ENCODE results near the gene ETS1. TPM values are rescaled to one million over a fixed set of nuclear protein-coding genes. Genes with fewer than 3 reads are reported as not detected.

Gene ETS1
- total RNA-seq, 1 donor from 2014 or later, result 45.3 TPM

DNA sequence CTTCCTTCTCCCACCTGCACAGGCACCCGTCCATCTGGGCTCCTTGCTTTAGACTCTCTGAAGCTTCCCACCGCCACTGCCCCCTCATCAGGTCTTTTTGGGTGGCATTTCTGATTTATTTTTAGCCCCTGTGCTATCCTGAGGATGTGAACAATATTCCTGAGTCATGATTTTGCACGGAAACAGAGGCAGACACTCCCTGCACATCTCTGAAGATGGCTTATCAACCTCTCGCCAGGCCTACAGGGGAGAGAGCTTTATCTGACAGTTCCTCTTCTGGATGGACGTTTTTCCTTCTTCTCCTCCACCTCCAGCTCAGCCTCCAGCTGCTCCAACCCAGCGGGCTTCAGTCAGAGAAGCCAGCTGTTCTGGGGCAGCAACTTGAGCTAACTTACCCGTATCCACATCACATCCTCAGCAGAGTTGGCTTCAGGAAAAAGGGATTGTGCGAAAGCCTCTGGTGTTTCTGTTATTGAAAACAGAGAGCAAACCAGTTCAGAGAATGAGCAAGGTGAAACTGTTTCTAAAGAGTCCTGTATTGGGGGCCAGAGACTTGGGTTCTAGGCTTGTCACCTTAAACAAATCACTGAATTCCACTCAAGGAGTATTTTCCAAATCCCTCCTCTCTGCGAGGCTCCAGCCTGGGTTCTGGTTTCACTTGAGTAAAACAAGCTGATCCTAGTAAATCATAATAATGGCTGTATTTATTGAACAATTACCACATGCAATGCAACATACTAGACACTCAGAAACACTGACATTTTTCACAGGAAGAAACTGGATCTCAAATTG is 33.1 kb upstream of the ETS1 start:
- intact Hi-C loops (cut with micrococcal nuclease), result no loop called here
- Histone ChIP-seq H3K27me3 (ENCODE audit: low read depth) (no peaks in the 10 kb centered on the region), H3K36me3 (no peaks in the 10 kb centered on the region), H3K4me1 (peaks cover 29% of the 10 kb centered on the region), H3K4me3 (peak overlapping the region; percentile 38), H3K27ac (replicated peaks) (peak overlapping the region; percentile 60), H3K9me3 (replicated peaks) (no peaks in the 10 kb centered on the region)
- no peak for DNase-seq
- TF ChIP-seq, protein P1, sequence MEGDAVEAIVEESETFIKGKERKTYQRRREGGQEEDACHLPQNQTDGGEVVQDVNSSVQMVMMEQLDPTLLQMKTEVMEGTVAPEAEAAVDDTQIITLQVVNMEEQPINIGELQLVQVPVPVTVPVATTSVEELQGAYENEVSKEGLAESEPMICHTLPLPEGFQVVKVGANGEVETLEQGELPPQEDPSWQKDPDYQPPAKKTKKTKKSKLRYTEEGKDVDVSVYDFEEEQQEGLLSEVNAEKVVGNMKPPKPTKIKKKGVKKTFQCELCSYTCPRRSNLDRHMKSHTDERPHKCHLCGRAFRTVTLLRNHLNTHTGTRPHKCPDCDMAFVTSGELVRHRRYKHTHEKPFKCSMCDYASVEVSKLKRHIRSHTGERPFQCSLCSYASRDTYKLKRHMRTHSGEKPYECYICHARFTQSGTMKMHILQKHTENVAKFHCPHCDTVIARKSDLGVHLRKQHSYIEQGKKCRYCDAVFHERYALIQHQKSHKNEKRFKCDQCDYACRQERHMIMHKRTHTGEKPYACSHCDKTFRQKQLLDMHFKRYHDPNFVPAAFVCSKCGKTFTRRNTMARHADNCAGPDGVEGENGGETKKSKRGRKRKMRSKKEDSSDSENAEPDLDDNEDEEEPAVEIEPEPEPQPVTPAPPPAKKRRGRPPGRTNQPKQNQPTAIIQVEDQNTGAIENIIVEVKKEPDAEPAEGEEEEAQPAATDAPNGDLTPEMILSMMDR (IDR thresholded peaks at IDR 0.05; ENCODE audit: borderline replicate concordance), result no peak

DNA sequence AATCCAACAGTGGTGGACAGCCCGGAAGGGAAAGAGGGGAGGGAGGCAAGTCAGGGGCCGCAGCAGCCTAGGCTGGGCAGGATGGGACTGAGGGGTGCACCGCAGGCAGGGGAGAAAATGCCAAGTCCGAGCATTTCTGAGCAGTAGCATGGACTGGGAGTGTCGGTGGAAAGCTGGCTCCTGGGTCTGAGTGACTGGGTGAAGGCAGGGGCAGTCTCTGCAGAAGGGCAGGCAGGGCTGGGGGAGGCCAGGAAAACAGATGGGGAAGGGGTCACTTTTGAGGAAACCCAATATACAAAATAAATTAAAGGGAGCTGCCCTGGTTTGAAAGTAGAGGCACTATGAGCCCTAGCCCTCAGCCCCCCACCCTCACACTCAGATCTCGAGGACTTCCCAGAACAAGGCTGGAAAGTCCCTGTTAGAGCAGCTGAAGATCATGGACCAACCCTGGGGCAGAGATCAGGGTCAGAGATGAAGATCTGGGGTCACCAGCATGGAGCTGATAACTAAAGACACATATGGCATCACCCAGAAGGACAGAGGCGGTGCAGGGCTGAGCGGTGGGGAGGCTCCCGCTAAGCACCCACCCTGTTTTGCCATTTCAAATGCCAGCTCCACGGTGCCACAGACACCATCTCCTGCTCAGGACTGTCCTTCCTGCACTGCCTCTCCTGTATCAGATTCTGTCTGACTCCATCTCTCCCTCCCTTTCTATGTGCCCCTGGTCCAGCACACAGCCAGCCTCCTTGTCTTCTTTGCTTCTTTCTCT is 32.4 kb upstream of the ETS1 start:
- no peak for DNase-seq
- Histone ChIP-seq H3K27me3 (ENCODE audit: low read depth) (no peaks in the 10 kb centered on the region), H3K36me3 (no peaks in the 10 kb centered on the region), H3K27ac (replicated peaks) (peak overlapping the region; percentile 60), H3K4me1 (peaks cover 29% of the 10 kb centered on the region), H3K9me3 (replicated peaks) (no peaks in the 10 kb centered on the region), H3K4me3 (peak overlapping the region; percentile 38)
- intact Hi-C loops (cut with micrococcal nuclease), result no loop called here
- TF ChIP-seq, protein P1 (IDR thresholded peaks at IDR 0.05; ENCODE audit: borderline replicate concordance), result no peak

DNA sequence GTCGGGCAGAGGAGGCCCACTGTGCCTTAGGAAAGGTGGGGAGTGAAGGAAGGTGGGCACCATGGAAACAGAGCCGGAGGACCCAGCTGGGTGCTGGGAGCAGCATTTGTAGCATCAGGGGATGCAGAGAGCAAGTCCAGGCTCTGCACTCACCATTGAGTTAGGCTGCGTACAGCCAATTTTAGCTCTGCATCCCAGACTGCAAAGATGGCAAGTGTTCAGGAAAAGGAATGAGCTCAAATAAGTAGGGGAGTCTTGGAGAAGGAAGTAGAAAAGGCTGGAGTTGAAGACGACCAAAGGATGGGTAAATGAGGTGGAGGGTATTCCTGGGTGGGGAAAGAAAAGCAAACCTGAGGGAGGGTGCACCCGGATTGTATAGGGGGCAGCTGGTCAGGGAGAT is 31.6 kb upstream of the ETS1 start:
- TF ChIP-seq, protein P1 (IDR thresholded peaks at IDR 0.05; ENCODE audit: borderline replicate concordance), result no peak
- Histone ChIP-seq H3K9me3 (replicated peaks) (no peaks in the 10 kb centered on the region), H3K4me3 (no peak overlapping the region), H3K27ac (replicated peaks) (no peak overlapping the region), H3K4me1 (peaks cover 29% of the 10 kb centered on the region), H3K27me3 (ENCODE audit: low read depth) (no peaks in the 10 kb centered on the region), H3K36me3 (no peaks in the 10 kb centered on the region)
- DNase-seq, result no peak
- intact Hi-C loops (cut with micrococcal nuclease), result no loop called here

DNA sequence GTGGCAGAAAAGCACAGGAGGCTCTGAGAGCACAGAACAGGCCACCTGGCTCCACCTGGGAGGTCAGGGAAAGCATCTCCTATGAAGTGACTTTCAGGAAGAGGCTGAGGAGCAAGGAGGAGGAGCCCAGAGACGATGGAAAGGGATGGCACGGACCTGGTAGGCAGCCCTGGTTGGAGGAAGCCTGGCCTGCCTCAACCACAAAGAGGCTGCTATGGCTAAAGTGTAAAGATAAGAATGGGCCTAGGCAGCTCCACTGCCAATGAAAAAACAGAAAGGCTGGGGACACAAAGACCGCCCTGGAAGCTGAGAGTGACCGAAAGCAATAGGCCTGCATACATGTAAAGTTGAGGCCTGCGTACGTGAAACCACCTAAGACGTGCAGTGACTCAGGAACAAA is 31.2 kb upstream of the ETS1 start:
- Histone ChIP-seq H3K27ac (replicated peaks) (no peak overlapping the region), H3K27me3 (ENCODE audit: low read depth) (no peaks in the 10 kb centered on the region), H3K9me3 (replicated peaks) (no peaks in the 10 kb centered on the region), H3K36me3 (no peaks in the 10 kb centered on the region), H3K4me3 (no peak overlapping the region), H3K4me1 (peaks cover 29% of the 10 kb centered on the region)
- TF ChIP-seq, protein P1 (IDR thresholded peaks at IDR 0.05; ENCODE audit: borderline replicate concordance), result no peak
- intact Hi-C loops (cut with micrococcal nuclease), result no loop called here
- DNase-seq, result no peak

DNA sequence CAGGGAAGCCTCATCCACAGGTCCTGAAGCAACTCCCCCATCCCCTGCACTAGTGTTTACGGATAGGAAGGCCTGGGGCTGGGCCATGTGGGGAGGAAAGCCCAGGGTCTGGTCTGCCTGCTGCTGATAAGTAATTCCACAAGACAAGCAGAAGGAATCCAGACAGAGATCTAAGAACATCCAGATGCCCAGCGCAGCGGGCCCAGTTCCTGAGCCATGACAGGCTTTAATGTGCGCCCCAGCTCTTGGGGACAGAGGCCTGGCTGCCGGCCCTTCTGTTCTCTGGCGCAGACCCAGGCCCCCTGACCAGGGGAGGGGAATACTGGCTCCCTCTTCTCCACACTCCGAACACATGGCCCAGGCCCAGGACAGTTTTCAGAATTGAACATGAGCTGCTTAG is 28.8 kb upstream of the ETS1 start:
- H3K9me3 ChIP-seq (replicated peaks), result no peaks in the 10 kb centered on the region
- TF ChIP-seq, protein P1 (IDR thresholded peaks at IDR 0.05; ENCODE audit: borderline replicate concordance), result no peak
- no peak overlapping the region for H3K4me3 ChIP-seq
- DNase-seq, result no peak
- no peaks in the 10 kb centered on the region for H3K27me3 ChIP-seq (ENCODE audit: low read depth)
- no peak overlapping the region for H3K27ac ChIP-seq (replicated peaks)
- no peaks in the 10 kb centered on the region for H3K36me3 ChIP-seq
- intact Hi-C loops (cut with micrococcal nuclease), result no loop called here
- H3K4me1 ChIP-seq, result peaks cover 17% of the 10 kb centered on the region

Data from left ventricle myocardium inferior (tissue), 1 donor.